Measurements from ENCODE around the gene PRDM5.

GRCh38 chr4:120877021-120877420 is 45.5 kb downstream of the PRDM5 start:
- TF ChIP-seq EZH2 (IDR thresholded peaks at IDR 0.05; ENCODE audit: insufficient read depth, poor library complexity, severe bottlenecking) (no peak), EZH2phosphoT487 (IDR thresholded peaks at IDR 0.05; ENCODE audit: insufficient read depth, low read depth) (no peak)

All from GM23248 (cell line).